AG08395 (cell line): Measurements from ENCODE around the gene DUSP3.
"Not testable (repeated sequence)": the region's sequence is repeated elsewhere in the genome, so short reads cannot be mapped to it uniquely, and the experiment has no call there.

ENCODE experiments used
- DNase-seq: peaks from one replicate; pipeline ENCODE4 v3.0.0; 2012; ENCODE audit warnings: mixed read lengths, low spot score

Gene DUSP3

GRCh38 chr17:43800736-43801135, 22.0 kb upstream of the DUSP3 start:
- DNase-seq: no peak

- no peak for DNase-seq
Observed at GRCh38 chr17:43799047-43799446, 20.3 kb upstream of the DUSP3 start.

DNA sequence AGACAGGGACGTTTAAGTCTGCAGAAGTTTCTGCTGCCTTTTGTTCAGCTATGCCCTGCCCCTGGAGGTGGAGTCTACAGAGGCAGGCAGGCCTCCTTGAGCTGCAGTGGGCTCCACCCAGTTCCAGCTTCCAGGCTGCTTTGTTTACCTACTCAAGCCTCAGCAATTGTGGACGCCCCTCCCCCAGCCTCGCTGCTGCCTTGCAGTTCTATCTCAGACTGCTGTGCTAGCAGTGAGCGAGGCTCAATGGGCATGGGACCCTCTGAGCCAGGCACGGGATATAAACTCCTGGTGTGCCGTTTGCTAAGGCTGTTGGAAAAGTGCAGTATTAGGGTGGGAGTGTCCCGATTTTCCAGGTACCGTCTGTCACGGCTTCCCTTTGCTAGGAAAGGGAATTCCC, 19.2 kb upstream of the DUSP3 start:
- not testable (repeated sequence) for DNase-seq

GRCh38 chr17:43792668-43793067, 13.9 kb upstream of the DUSP3 start:
- not testable (repeated sequence) for DNase-seq

GRCh38 chr17:43791589-43791988, 12.8 kb upstream of the DUSP3 start:
- DNase-seq: peak; percentile 41

DNA sequence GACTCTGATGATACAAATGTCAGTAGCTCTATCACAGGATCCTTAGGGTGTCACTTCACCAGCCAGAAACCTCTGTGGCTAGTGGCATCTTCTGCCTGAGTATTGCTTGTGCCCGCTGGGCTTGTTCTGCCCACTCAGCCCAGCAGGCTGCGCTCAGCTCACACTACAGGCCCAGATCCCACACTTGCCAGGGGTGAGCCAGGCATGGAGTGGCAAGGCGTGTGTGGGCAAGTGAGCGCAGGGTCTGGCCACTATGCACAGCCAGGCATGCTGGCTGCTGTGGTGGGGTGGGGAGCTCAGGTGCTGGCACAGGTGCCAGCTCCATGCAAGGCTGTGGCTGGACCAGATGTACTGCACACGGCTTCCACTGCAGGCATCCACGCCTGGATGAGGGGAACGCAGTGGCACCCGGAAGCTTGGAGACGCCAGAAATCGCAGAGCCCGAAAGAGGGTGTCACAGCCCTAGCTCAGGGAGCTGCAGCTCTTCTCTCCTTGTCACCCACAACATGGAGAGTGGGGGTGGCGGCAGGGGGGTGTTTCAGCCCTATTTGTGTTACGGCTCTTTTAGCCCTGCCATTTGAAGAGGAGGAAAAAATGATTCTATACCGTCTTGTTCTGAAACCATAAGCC, 11.6 kb upstream of the DUSP3 start:
- no peak for DNase-seq

GRCh38 chr17:43789482-43789881, 10.7 kb upstream of the DUSP3 start:
- no peak for DNase-seq

DNA sequence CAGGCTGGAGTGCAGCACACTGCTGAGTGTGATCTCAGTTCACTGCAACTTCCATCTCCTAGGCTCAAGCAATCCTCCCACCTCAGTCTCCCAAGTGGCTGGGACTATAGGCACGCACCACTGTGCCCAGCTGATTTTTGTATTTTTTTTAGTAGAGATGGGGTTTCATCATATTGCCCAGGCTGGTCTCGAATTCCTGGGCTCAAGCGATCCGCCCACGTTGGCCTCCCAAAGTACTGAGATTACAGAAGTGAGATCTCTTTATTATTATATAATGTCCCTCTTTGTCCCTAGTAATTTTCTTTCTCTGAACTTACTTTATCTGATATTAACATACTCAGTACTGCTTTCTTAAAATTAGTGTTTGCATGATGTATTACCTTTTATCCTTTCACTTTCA, 9.8 kb upstream of the DUSP3 start:
- DNase-seq: no peak

DNA sequence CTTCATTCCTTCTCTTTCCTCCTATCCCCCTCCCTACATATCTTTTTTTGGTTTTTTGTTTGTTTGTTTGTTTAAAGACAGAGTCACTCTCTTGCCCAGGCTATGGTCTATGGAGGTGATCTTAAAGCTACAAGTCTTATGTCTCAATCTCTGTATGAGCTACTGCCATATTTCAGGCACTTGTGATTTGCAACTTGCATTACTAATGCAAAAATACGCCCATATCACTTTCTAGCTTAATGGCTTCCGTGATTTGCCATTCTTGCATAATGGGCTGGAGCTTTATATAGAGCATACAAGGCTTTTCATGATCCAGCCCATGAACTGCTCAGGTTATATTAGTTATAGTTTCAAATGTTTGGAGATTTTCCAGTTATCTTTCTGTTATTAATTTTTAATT, 9.0 kb upstream of the DUSP3 start:
- no peak for DNase-seq

- peak; percentile 80 for DNase-seq
Observed at GRCh38 chr17:43784628-43785101, 5.9 kb upstream of the DUSP3 start.

DNA sequence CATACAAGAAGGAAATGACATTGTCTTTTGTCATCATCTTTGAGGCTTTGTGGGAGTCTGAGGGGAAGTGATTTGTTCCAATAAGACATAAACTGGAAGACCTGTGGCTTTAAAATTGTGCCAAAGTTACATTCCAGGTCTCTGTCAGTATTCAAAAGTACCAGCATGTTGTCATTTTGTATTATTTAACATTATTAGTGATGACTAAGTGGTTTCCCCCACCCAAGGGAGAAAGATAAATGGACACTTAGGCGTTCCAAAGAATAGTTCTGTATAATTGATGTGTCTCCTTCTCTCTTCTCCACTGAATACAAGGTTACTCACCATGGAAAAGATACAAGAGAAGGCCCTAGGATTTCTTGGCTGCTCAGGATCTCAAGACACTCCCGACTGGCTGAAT, 5.3 kb upstream of the DUSP3 start:
- DNase-seq: peak; percentile 61

GRCh38 chr17:43782913-43783680, 4.3 kb upstream of the DUSP3 start:
- DNase-seq: no peak

DNA sequence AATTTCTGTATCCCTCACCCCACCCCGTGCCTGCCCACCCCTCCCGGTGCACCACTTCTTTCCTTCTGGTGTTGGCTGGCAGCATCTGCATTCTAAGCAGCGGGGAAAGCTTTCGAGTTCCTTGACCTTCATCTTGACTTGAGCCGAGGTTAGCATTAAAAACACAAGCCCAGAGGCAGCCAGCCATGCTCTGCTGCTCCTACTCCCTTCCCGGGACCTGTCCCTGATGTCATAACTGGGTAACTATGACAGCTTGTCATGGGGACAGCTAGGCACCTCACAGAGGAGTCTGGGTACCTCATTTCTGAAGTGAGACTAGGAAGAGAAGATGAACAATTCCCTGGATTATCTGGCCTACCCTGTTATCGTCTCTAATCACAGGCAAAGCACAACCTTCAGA, 1.4 kb upstream of the DUSP3 start, which contains the start of gene CFAP97D1:
Gene CFAP97D1, plus strand, starts transcription at position 301 of the 400 bp plus-strand sequence. Its CDS starts 28 bp downstream, at position 329.
- DNase-seq: no peak

DNA sequence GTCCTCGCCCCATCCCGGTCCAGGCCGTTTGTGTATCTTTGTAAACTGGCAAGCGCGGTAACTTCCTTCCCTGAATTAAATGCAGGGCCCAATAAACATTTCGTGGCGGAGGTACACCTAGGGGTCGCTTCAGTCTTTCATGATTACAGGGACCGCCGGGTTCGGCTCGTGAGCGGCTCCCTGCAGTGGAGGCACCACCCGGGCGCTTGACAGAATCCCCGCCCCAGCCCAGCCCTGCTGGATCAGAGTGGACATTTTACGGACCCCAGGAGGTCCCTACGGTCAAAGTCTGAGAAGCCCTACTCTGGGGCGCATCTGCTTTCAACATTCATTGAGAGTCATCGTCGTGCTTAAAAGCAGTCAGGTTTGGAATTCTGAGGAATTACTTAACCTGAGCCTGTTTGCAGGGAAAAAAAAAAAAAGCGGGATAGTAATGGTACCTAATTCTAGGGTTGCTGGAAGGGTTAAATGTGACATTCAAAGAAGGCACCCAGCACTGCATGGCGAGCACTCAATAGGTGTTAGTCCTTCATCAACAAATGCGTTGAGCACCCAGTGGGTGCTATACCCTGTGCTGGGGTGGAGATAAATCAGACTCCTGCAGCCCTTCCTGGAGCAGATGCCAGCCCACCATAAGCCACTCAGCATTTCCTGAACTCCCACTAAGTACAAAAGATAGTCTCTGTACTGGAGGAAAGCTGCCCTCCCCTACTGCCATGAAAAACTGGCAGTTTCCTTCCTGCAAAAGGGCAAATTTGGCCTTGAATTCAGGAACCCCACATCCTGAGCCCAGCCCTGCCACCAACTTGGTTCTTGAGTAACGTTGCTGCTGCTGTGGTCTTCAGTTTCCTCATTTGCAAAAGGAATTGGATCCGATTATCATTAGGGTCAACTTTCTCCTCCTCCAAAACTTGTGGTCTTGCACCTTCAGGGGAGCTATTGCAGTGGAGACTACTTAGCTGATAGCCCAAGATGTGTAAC, 658 bp upstream of the DUSP3 start:
- DNase-seq: no peak

- no peak for DNase-seq
Observed at GRCh38 chr17:43774304-43775250, 4.2 kb downstream of the DUSP3 start.

- DNase-seq: no peak
Observed at GRCh38 chr17:43772877-43773648, 5.7 kb downstream of the DUSP3 start.

DNA sequence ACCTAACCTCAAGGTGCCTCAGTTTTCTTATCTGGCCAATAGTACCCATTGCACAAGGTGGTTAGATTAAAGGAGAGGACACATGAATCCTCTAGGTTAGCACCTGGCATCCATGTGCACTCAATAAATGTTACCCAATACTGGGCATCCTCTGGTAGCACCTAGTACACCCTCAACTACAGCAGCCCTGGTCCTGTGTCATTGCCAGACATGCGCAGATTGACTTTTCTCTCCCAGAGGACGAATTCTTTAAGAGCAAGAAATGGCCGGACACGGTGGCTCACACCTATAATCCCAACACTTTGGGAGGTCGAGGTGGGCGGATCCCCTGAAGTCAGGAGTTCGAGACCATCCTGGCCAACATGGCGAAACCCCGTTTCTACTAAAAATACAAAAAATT, 7.3 kb downstream of the DUSP3 start:
- DNase-seq: no peak

DNA sequence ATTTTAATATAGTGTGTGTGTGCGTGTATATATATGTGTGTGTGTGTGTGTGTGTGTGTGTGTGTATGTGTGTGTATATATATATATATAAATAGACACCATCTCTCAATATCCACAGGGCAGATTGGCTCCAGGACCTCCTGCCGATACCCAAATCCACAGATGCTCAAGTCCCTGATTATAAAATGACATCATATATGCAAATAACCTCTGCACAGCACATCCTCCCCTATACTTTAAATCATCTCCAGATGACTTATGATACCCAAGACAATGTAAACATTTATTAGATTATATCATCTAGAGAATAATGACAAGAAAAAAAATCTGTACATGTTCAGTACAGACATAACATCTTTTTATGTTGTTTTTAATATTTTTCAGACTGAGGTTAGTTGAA, 7.8 kb downstream of the DUSP3 start:
- no peak for DNase-seq

DNA sequence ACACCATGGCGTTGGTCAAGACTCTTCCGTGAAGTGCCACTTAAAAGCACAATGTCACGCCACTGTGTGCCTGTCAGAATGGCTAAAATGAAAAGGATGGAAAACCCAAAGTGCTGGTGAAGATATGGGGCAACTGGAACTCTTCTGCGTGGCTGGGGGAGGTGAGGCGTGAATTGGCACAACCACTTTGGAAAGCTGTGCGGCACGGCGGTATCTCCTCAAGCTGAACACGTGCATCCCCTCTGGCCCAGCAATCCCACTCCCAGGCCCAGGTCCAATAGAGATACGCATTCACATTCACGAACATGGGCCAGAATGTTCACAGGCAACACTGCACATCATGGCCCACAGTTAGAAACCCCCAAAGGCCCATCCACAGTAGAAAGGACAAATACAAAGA, 8.9 kb downstream of the DUSP3 start:
- DNase-seq: no peak

- no peak for DNase-seq
Observed at GRCh38 chr17:43769426-43769825, 9.4 kb downstream of the DUSP3 start.
